ENCODE results near the gene EMC8.

Gene EMC8

GRCh38 chr16:85800321-85800669 is 951 bp upstream of the EMC8 start:
- no peaks in the 10 kb centered on the region for H3K36me3 ChIP-seq (ENCODE audit: low read length)
- no peaks in the 10 kb centered on the region for H3K27me3 ChIP-seq (ENCODE audit: low read length)
- TF ChIP-seq EZH2phosphoT487 (conservative IDR thresholded peaks at IDR 0.05; ENCODE audit: low read length) (no peak), CTCF (IDR thresholded peaks at IDR 0.05; ENCODE audit: insufficient read depth, low read length, poor library complexity, severe bottlenecking) (no peak)
- H3F3A ChIP-seq (ENCODE audit: insufficient read depth) = no peaks in the 10 kb centered on the region
- no peaks in the 10 kb centered on the region for H3K9me2 ChIP-seq (replicated peaks; ENCODE audit: insufficient read depth, low read length)
- peak overlapping the region; percentile 53; the same call in 1 of the 2 replicates for H3K27ac ChIP-seq (ENCODE audit: low read depth, low read length)
- peaks cover 71% of the 10 kb centered on the region for H3K79me2 ChIP-seq (ENCODE audit: insufficient read depth, low read length)
- H3K4me3 ChIP-seq (ENCODE audit: insufficient read depth, low read length, poor library complexity, severe bottlenecking) = peak overlapping the region; percentile 94
- no peak overlapping the region for H2AFZ ChIP-seq (ENCODE audit: low read depth, low read length, severe bottlenecking)
- peak overlapping the region; percentile 88 for H3K4me2 ChIP-seq (ENCODE audit: low read depth, low read length, poor library complexity, severe bottlenecking)
- H3K9ac ChIP-seq (ENCODE audit: low read length) = peak overlapping the region; percentile 96
- no peaks in the 10 kb centered on the region for H3K9me3 ChIP-seq (ENCODE audit: insufficient read depth, low read length)
- H4K20me1 ChIP-seq (ENCODE audit: low read depth, low read length) = no peaks in the 10 kb centered on the region

DNA sequence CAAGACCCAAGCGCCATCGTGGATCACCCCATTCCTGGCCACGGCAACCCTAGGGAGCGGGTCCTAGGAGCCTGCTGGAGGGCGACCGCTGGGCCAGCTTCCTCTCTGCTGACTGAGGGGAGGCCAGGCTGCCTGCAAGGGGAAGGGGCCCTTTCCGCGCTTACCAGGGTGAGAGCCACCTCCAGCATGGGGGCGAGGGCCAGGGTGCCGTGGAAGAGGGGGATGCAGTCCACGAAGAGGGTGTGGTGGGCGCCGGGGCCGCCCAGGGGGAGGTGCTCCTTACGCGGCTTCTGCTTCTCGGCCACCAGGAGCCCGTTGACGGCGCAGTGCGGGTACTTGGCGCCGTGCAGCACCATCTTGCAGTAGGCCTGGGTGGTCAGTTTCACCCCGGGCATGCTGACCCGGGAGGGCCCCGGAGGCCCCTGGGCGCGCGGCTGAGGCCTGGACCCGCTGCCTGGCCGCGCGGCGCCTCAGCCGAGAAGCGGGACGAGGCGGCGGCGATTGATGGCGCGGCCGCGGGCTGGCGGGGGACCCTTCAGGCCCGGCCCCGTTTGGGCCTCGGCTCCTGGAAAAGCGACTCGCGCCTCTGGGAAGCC is 345 bp downstream of the EMC8 start:
- TF ChIP-seq EZH2phosphoT487 (conservative IDR thresholded peaks at IDR 0.05; ENCODE audit: low read length) = no peak
- no peak for TF ChIP-seq CTCF (IDR thresholded peaks at IDR 0.05; ENCODE audit: insufficient read depth, low read length, poor library complexity, severe bottlenecking)
- peak overlapping the region; percentile 36; the same call in 1 of the 2 replicates for H3K27ac ChIP-seq (ENCODE audit: low read depth, low read length)
- no peaks in the 10 kb centered on the region for H3K9me3 ChIP-seq (ENCODE audit: insufficient read depth, low read length)
- H2AFZ ChIP-seq (ENCODE audit: low read depth, low read length, severe bottlenecking) = peak overlapping the region; percentile 87
- peak overlapping the region; percentile 96 for H3K9ac ChIP-seq (ENCODE audit: low read length)
- no peaks in the 10 kb centered on the region for H3K36me3 ChIP-seq (ENCODE audit: low read length)
- no peaks in the 10 kb centered on the region for H3K9me2 ChIP-seq (replicated peaks; ENCODE audit: insufficient read depth, low read length)
- peak overlapping the region; percentile 93 for H3K4me2 ChIP-seq (ENCODE audit: low read depth, low read length, poor library complexity, severe bottlenecking)
- H3K27me3 ChIP-seq (ENCODE audit: low read length) = no peaks in the 10 kb centered on the region
- no peaks in the 10 kb centered on the region for H4K20me1 ChIP-seq (ENCODE audit: low read depth, low read length)
- H3K4me3 ChIP-seq (ENCODE audit: insufficient read depth, low read length, poor library complexity, severe bottlenecking) = peak overlapping the region; percentile 94
- no peaks in the 10 kb centered on the region for H3F3A ChIP-seq (ENCODE audit: insufficient read depth)
- peaks cover 83% of the 10 kb centered on the region for H3K79me2 ChIP-seq (ENCODE audit: insufficient read depth, low read length)

- Histone ChIP-seq H3K9me2 (replicated peaks; ENCODE audit: insufficient read depth, low read length) (no peaks in the 10 kb centered on the region), H3K36me3 (ENCODE audit: low read length) (no peaks in the 10 kb centered on the region), H2AFZ (ENCODE audit: low read depth, low read length, severe bottlenecking) (no peak overlapping the region), H3F3A (ENCODE audit: insufficient read depth) (no peaks in the 10 kb centered on the region), H3K27me3 (ENCODE audit: low read length) (no peaks in the 10 kb centered on the region), H3K79me2 (ENCODE audit: insufficient read depth, low read length) (peaks cover 84% of the 10 kb centered on the region), H3K27ac (ENCODE audit: low read depth, low read length) (no peak overlapping the region), H3K9me3 (ENCODE audit: insufficient read depth, low read length) (no peaks in the 10 kb centered on the region), H3K4me2 (ENCODE audit: low read depth, low read length, poor library complexity, severe bottlenecking) (peak overlapping the region; percentile 93), H3K4me3 (ENCODE audit: insufficient read depth, low read length, poor library complexity, severe bottlenecking) (peak overlapping the region; percentile 94), H4K20me1 (ENCODE audit: low read depth, low read length) (no peaks in the 10 kb centered on the region), H3K9ac (ENCODE audit: low read length) (peak overlapping the region; percentile 96)
- TF ChIP-seq EZH2phosphoT487 (conservative IDR thresholded peaks at IDR 0.05; ENCODE audit: low read length) (no peak), CTCF (IDR thresholded peaks at IDR 0.05; ENCODE audit: insufficient read depth, low read length, poor library complexity, severe bottlenecking) (no peak)
Measured at GRCh38 chr16:85798283-85798776, 1.0 kb downstream of the EMC8 start.
